Cortex of kidney (tissue), 1 donor: ENCODE results near the gene KLK2.

Source experiments
- DNase-seq: peaks from one replicate; lab custom pipeline; 2025; lab: John Stamatoyannopoulos, UW

The KLK2 gene

DNA sequence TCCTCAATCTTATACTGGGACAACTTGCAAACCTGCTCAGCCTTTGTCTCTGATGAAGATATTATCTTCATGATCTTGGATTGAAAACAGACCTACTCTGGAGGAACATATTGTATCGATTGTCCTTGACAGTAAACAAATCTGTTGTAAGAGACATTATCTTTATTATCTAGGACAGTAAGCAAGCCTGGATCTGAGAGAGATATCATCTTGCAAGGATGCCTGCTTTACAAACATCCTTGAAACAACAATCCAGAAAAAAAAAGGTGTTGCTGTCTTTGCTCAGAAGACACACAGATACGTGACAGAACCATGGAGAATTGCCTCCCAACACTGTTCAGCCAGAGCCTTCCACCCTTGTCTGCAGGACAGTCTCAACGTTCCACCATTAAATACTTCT lies 22.5 kb upstream of the KLK2 start:
- DNase-seq, result no peak

DNA sequence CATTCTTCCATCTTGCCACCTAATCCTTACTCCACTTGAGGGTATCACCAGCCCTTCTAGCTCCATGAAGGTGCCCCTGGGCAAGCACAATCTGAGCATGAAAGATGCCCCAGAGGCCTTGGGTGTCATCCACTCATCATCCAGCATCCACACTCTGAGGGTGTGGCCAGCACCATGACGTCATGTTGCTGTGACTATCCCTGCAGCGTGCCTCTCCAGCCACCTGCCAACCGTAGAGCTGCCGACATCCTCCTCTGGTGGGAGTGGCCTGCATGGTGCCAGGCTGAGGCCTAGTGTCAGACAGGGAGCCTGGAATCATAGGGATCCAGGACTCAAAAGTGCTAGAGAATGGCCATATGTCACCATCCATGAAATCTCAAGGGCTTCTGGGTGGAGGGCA lies 21.6 kb upstream of the KLK2 start:
- DNase-seq, result no peak

- DNase-seq, result no peak
Observed at GRCh38 chr19:50854636-50855410, 18.4 kb upstream of the KLK2 start, which contains the start of gene KLK3. KLK3 (plus strand) TSS chr19:50854915; CDS start chr19:50854956, 41 bp downstream.

GRCh38 chr19:50857366-50857765 lies 15.9 kb upstream of the KLK2 start:
- DNase-seq, result no peak

GRCh38 chr19:50858886-50859285 lies 14.4 kb upstream of the KLK2 start:
- no peak for DNase-seq

GRCh38 chr19:50859849-50860248 lies 13.4 kb upstream of the KLK2 start:
- no peak for DNase-seq

DNA sequence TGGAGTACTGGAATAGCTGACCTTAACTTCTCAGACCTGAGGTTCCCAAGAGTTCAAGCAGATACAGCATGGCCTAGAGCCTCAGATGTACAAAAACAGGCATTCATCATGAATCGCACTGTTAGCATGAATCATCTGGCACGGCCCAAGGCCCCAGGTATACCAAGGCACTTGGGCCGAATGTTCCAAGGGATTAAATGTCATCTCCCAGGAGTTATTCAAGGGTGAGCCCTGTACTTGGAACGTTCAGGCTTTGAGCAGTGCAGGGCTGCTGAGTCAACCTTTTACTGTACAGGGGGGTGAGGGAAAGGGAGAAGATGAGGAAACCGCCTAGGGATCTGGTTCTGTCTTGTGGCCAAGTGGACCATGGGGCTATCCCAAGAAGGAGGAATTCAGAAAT lies 12.2 kb upstream of the KLK2 start:
- DNase-seq, result no peak

- DNase-seq, result no peak
Observed at GRCh38 chr19:50861496-50862286, 11.5 kb upstream of the KLK2 start.

GRCh38 chr19:50869479-50869878 lies 3.8 kb upstream of the KLK2 start:
- DNase-seq, result no peak

- DNase-seq, result no peak
Observed at GRCh38 chr19:50870417-50871089, 2.7 kb upstream of the KLK2 start.

DNA sequence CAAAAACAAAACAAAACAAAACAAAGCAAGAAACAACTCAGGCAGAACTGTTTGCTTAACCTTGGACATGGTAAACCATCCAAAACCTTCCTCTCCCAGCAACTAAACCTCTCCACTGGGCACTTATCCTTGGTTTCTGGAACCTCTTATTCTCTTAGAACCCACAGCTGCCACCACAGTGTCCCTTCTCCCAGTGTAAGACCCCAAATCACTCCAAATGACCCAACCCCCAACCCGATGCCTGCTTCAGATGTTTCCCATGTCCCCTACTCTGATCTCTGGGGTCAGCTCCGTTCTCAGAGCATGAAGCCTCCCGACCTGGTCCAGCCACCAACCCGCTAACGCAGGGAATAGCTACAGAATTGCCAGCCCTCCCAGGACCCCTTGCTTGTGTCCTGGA lies 972 bp downstream of the KLK2 start:
- no peak for DNase-seq

DNA sequence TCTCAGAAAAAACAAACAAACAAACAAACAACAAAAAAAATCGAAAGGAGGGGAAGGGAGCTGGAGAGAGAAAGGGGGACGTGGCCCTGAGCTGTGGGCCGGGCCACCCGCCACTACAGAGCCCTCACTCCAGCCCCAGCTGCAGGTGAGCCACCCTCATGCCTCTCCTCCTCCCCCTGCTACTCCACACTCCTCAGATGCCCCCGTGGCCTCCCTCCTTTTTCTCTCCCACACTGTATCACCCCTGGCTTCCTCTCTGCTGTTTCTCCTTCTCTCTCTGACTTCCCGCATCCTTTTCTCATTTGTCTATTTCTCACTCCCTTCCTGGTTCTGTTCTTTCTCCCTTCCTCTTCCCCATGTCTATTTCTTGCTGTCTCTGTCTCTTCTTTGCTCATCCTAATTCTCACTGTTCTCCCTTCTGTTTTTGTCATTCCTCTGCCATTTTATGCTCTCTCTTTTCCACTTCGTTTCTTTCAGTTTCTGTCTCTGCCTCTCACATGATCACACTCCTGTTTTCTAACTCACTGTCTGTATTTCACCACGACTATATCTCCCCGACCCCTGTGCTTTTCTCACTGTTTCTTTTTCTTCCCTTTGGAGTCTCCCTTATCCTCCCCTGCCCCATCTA lies 2.7 kb downstream of the KLK2 start:
- no peak for DNase-seq

DNA sequence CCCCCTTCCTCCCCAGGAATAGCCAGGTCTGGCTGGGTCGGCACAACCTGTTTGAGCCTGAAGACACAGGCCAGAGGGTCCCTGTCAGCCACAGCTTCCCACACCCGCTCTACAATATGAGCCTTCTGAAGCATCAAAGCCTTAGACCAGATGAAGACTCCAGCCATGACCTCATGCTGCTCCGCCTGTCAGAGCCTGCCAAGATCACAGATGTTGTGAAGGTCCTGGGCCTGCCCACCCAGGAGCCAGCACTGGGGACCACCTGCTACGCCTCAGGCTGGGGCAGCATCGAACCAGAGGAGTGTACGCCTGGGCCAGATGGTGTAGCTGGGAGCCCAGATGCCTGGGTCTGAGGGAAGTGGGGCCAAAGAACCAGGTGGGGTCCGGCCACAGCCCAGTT lies 3.2 kb downstream of the KLK2 start:
- no peak for DNase-seq

DNA sequence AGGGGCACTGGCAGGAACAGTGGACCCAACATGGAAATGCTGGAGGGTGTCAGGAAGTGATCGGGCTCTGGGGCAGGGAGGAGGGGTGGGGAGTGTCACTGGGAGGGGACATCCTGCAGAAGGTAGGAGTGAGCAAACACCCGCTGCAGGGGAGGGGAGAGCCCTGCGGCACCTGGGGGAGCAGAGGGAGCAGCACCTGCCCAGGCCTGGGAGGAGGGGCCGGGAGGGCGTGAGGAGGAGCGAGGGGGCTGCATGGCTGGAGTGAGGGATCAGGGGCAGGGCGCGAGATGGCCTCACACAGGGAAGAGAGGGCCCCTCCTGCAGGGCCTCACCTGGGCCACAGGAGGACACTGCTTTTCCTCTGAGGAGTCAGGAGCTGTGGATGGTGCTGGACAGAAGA lies 4.1 kb downstream of the KLK2 start:
- no peak for DNase-seq

GRCh38 chr19:50878851-50879250 lies 5.6 kb downstream of the KLK2 start:
- no peak for DNase-seq

- DNase-seq, result no peak
Observed at GRCh38 chr19:50880241-50880640, 7.0 kb downstream of the KLK2 start.

GRCh38 chr19:50882188-50882587 lies 8.9 kb downstream of the KLK2 start:
- no peak for DNase-seq

DNA sequence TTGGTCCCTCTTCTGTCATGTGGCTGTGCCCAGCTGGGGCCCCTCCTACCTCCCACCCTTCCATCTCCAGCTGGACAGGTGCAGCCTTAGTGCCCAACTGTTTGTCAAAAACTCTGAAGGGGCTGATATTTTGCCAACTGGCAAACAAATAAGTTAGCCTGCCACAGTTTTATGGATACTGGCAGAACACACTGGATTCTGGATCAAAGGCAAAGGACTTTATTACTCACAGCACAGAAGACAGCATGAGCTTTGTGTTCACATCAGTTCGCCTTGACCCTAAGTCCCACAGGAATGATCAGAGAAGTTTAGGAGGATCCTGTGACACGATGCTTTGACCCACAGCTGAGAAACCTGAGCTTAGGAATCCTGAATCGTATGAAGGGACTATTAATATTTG lies 16.4 kb downstream of the KLK2 start:
- no peak for DNase-seq

DNA sequence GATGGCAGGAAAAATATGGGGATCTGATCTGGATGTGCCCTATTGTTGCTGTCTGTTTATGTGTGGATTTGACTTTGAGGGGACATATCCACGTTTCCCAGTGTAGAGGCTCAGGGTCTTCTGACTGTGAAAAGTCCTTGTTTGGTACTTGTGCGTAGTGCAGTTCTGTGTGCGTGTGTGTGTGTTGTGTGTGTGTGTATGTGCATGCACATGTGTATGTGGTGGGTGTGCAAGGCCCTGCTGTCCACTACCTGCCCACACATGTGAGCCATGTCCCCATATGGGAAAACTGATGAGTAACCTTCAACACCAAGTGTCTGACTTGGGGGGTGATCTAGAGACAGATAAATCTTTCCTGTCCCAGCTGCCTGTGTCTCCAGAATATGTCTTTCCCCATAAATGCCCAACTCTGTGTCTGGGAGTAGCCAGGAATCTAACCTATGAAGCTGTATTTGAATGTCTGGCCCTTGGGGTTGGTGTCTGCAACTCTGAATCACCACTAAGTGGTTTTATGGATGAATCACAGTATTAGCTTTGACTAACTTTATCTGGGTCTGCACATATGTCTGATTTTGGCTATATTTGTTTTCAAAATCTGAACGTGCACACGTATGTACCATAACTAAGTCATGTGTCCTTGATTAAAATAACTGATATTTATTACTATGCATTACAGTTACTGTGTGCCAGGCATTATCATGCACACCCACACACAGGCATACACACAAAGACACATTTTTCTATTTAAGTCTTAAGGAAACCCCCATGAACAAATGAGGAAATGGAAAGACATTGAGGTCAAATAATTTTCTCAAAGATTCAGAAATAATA lies 17.4 kb downstream of the KLK2 start:
- no peak for DNase-seq

DNA sequence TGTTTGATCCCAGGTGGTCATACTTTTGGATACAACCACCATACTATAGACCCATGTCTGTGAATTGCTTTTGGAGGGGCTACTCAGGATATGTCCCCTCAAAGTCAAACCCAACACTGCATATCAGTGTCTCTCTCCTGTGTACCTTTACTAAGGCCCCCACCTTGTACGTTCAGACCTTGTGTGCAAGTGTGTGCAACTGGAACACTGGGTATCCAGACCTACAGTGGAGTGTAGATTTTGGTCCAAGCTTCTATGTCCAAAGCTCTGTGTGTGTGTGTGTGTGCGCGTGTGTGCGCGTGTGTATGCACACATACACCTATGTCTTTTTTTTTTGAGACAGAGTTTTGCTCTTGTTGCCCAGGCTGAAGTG lies 18.0 kb downstream of the KLK2 start:
- no peak for DNase-seq

- no peak for DNase-seq
Observed at GRCh38 chr19:50893047-50893736, 20.0 kb downstream of the KLK2 start.
